WTC11 (cell line): ENCODE data around the gene CREBRF.

Source experiments
- CREB1 ChIP-seq: sonication (generic); formaldehyde crosslinking; IDR thresholded peaks from 2 replicates; pipeline ENCODE4 v1.8.0; 2023; ENCODE audit warnings: mild to moderate bottlenecking, missing genetic modification reagents
- CTCF ChIP-seq: fragments of 200-600 bp; IDR thresholded peaks from 2 replicates; pipeline ENCODE4 v1.8.0; 2022; ENCODE audit warnings: antibody characterized with exemption
- FOXK1 ChIP-seq: sonication (generic); formaldehyde crosslinking; IDR thresholded peaks from 2 replicates; pipeline ENCODE4 v1.8.0; 2022; ENCODE audit warnings: mild to moderate bottlenecking, moderate library complexity, missing genetic modification reagents
- GABPB1 ChIP-seq: sonication (generic); formaldehyde crosslinking; IDR thresholded peaks from 2 replicates; pipeline ENCODE4 v1.8.1; 2023; ENCODE audit warnings: mild to moderate bottlenecking, missing genetic modification reagents
- NFYB ChIP-seq: sonication (generic); formaldehyde crosslinking; conservative IDR thresholded peaks from 2 replicates; pipeline ENCODE4 v1.8.0; 2022; ENCODE audit warnings: low read depth, missing genetic modification reagents
- ZNF219 ChIP-seq: sonication (generic); formaldehyde crosslinking; IDR thresholded peaks from 2 replicates; pipeline ENCODE4 v1.8.0; 2023; ENCODE audit warnings: missing genetic modification reagents, mild to moderate bottlenecking, borderline replicate concordance
- ZNF263 ChIP-seq: sonication (generic); formaldehyde crosslinking; IDR thresholded peaks from 2 replicates; pipeline ENCODE4 v1.8.1; 2022; ENCODE audit warnings: low read depth, mild to moderate bottlenecking, moderate library complexity, missing genetic modification reagents
- TF ChIP-seq, protein P1 (sequence below): sonication (generic); formaldehyde crosslinking; IDR thresholded peaks from 2 replicates; pipeline ENCODE4 v1.8.1; 2023; ENCODE audit warnings: mild to moderate bottlenecking, missing genetic modification reagents, moderate library complexity
- TF ChIP-seq, protein P2 (sequence below): sonication (generic); formaldehyde crosslinking; IDR thresholded peaks from 2 replicates; pipeline ENCODE4 v1.8.1; 2023; ENCODE audit warnings: mild to moderate bottlenecking, missing genetic modification reagents, borderline replicate concordance

DNA sequence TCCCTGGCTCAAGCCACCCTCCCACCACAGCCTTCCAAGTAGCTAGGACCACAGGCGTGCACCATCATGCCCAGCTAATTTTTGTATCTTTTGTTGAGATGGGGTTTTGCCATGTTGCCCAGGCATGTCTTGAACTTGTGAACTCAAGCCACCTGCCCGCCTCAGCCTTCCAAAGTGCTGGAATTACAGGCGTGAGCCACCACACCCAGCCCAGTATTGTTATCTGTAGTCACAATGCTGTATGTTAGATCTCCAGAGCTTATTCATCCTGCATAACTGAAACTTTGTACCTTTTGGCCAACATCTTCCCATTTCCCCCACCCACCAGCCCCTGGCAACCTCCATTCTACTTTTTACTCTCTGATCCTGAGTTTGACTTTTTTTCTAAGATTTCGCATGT lies 37.5 kb downstream of the CREBRF start:
- TF ChIP-seq CTCF: no peak
- no peak for TF ChIP-seq GABPB1 (CRISPR knock-in tag)
- no peak for TF ChIP-seq FOXK1
- TF ChIP-seq, protein P1, sequence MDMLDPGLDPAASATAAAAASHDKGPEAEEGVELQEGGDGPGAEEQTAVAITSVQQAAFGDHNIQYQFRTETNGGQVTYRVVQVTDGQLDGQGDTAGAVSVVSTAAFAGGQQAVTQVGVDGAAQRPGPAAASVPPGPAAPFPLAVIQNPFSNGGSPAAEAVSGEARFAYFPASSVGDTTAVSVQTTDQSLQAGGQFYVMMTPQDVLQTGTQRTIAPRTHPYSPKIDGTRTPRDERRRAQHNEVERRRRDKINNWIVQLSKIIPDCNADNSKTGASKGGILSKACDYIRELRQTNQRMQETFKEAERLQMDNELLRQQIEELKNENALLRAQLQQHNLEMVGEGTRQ (CRISPR knock-in tag): no peak
- TF ChIP-seq, protein P2, sequence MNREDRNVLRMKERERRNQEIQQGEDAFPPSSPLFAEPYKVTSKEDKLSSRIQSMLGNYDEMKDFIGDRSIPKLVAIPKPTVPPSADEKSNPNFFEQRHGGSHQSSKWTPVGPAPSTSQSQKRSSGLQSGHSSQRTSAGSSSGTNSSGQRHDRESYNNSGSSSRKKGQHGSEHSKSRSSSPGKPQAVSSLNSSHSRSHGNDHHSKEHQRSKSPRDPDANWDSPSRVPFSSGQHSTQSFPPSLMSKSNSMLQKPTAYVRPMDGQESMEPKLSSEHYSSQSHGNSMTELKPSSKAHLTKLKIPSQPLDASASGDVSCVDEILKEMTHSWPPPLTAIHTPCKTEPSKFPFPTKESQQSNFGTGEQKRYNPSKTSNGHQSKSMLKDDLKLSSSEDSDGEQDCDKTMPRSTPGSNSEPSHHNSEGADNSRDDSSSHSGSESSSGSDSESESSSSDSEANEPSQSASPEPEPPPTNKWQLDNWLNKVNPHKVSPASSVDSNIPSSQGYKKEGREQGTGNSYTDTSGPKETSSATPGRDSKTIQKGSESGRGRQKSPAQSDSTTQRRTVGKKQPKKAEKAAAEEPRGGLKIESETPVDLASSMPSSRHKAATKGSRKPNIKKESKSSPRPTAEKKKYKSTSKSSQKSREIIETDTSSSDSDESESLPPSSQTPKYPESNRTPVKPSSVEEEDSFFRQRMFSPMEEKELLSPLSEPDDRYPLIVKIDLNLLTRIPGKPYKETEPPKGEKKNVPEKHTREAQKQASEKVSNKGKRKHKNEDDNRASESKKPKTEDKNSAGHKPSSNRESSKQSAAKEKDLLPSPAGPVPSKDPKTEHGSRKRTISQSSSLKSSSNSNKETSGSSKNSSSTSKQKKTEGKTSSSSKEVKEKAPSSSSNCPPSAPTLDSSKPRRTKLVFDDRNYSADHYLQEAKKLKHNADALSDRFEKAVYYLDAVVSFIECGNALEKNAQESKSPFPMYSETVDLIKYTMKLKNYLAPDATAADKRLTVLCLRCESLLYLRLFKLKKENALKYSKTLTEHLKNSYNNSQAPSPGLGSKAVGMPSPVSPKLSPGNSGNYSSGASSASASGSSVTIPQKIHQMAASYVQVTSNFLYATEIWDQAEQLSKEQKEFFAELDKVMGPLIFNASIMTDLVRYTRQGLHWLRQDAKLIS: no peak
- TF ChIP-seq ZNF263 (CRISPR knock-in tag): no peak
- TF ChIP-seq ZNF219 (CRISPR knock-in tag): no peak
- TF ChIP-seq NFYB: no peak
- no peak for TF ChIP-seq CREB1 (CRISPR knock-in tag)
